IMR-90 (cell line): ENCODE measurements around the gene LCMT2. TPM values are rescaled to one million over a fixed set of nuclear protein-coding genes. Genes with fewer than 3 reads are reported as not detected.

Experiments
- ATAC-seq: fragments of 200-7000 bp; cut with Tn5 transposase; 2 replicates; pipeline ENCODE4 v1.9.1; 2020; ENCODE audit warnings: low read depth, mild to moderate bottlenecking, moderate library complexity
- BruUV-seq: library from RNA; stranded (reverse); fragments of 400-500 nt; replicated peaks from 2 replicates; lab custom pipeline; 2021; lab: Mats Ljungman, UMichigan
- CTCF ChIA-PET: fragments of 300-600 bp; formaldehyde crosslinking; extraction: SDS; loops from one replicate; lab custom pipeline; 2021; ENCODE audit warnings: antibody characterized with exemption; lab: Yijun Ruan, JAX
- POLR2A ChIA-PET: fragments of 300-600 bp; sonication (Branson Sonifier 250); formaldehyde crosslinking; loops from one replicate; lab custom pipeline; 2022; ENCODE audit warnings: antibody characterized with exemption; ENCODE audit not compliant: unreplicated experiment; lab: Charles Lee
- DNase-seq: peaks from one replicate; pipeline ENCODE4 v3.0.0; 2013
- H2AFZ ChIP-seq: replicated peaks from 2 replicates; pipeline ENCODE3; 2013; ENCODE audit warnings: low read length, mild to moderate bottlenecking; ENCODE audit not compliant: poor library complexity
- H2AK5ac ChIP-seq: 2 replicates; pipeline ENCODE4 v1.6.1; 2013; ENCODE audit warnings: low read depth, low read length, inconsistent platforms
- H2AK9ac ChIP-seq: replicated peaks from 2 replicates; pipeline ENCODE3; 2013; ENCODE audit warnings: mild to moderate bottlenecking, low read depth, low read length, moderate library complexity; ENCODE audit not compliant: poor library complexity
- H2BK120ac ChIP-seq: 2 replicates; pipeline ENCODE4 v1.6.1; 2013; ENCODE audit warnings: low read depth, low read length, inconsistent platforms
- H2BK15ac ChIP-seq: 3 replicates; pipeline ENCODE4 v1.6.1; 2013; ENCODE audit warnings: low read depth, low read length, inconsistent platforms
- H2BK20ac ChIP-seq: 2 replicates; pipeline ENCODE4 v1.6.1; 2013; ENCODE audit warnings: low read depth, mild to moderate bottlenecking, inconsistent platforms, low read length, moderate library complexity
- H2BK5ac ChIP-seq: 2 replicates; pipeline ENCODE4 v1.6.1; 2013; ENCODE audit warnings: mild to moderate bottlenecking, low read depth, low read length, inconsistent platforms; ENCODE audit not compliant: poor library complexity, severe bottlenecking
- H3K14ac ChIP-seq: replicated peaks from 2 replicates; pipeline ENCODE4 v1.6.1; 2013; ENCODE audit warnings: low read depth, low read length, inconsistent platforms
- H3K18ac ChIP-seq: 2 replicates; pipeline ENCODE4 v1.6.1; 2013; ENCODE audit warnings: low read depth, low read length, control low read depth
- H3K23ac ChIP-seq: 2 replicates; pipeline ENCODE4 v1.6.1; 2013; ENCODE audit warnings: low read depth, low read length, inconsistent platforms
- H3K27ac ChIP-seq: 2 replicates; pipeline ENCODE4 v1.5.1; 2013; ENCODE audit warnings: mild to moderate bottlenecking, control low read depth, low read length; ENCODE audit not compliant: insufficient read depth
- H3K27me3 ChIP-seq: 2 replicates; pipeline ENCODE4 v1.6.1; 2013; ENCODE audit warnings: low read length; ENCODE audit not compliant: control insufficient read depth, insufficient read depth
- H3K36me3 ChIP-seq: 2 replicates; pipeline ENCODE4 v1.6.1; 2013; ENCODE audit warnings: low read length, mixed read lengths; ENCODE audit not compliant: control insufficient read depth, insufficient read depth
- H3K4ac ChIP-seq: 2 replicates; pipeline ENCODE4 v1.6.1; 2013; ENCODE audit warnings: low read depth, low read length, inconsistent platforms
- H3K4me1 ChIP-seq: 2 replicates; pipeline ENCODE4 v1.6.1; 2013; ENCODE audit warnings: low read length, mixed read lengths; ENCODE audit not compliant: control insufficient read depth, insufficient read depth
- H3K4me2 ChIP-seq: 2 replicates; pipeline ENCODE4 v1.6.1; 2013; ENCODE audit warnings: low read depth, mild to moderate bottlenecking, control low read depth, low read length, moderate library complexity
- H3K4me3 ChIP-seq: 2 replicates; pipeline ENCODE4 v1.5.1; 2013; ENCODE audit warnings: low read depth, mild to moderate bottlenecking, control low read depth, low read length, moderate library complexity; ENCODE audit not compliant: insufficient read depth
- H3K56ac ChIP-seq: 2 replicates; pipeline ENCODE4 v1.6.1; 2013; ENCODE audit warnings: low read length, inconsistent platforms; ENCODE audit not compliant: insufficient read depth; ENCODE audit errors: extremely low read depth
- H3K79me1 ChIP-seq, 2 experiments: 2 replicates each; pipeline ENCODE4 v1.6.1; 2013; ENCODE audit warnings: low read length in 2 of 2, inconsistent platforms in 1 of 2, low read depth in 1 of 2
- H3K9ac ChIP-seq: 2 replicates; pipeline ENCODE4 v1.6.1; 2013; ENCODE audit warnings: low read depth, low read length, control low read depth
- H3K9me1 ChIP-seq: 2 replicates; pipeline ENCODE4 v1.6.1; 2013; ENCODE audit warnings: low read length, inconsistent platforms; ENCODE audit not compliant: insufficient read depth
- H3K9me3 ChIP-seq: 2 replicates; pipeline ENCODE4 v1.6.1; 2013; ENCODE audit warnings: low read length; ENCODE audit not compliant: control insufficient read depth, insufficient read depth
- H4K20me1 ChIP-seq: 2 replicates; pipeline ENCODE4 v1.6.1; 2013; ENCODE audit warnings: low read length, inconsistent platforms; ENCODE audit not compliant: insufficient read depth
- H4K5ac ChIP-seq: 2 replicates; pipeline ENCODE4 v1.6.1; 2013; ENCODE audit warnings: mild to moderate bottlenecking, low read depth, low read length, control low read depth
- H4K8ac ChIP-seq, 2 experiments: 2 replicates each; pipeline ENCODE4 v1.6.1; 2013; ENCODE audit warnings: low read depth in 2 of 2, low read length in 2 of 2, control low read depth in 1 of 2, inconsistent platforms in 1 of 2
- H4K91ac ChIP-seq: 2 replicates; pipeline ENCODE4 v1.6.1; 2013; ENCODE audit warnings: low read depth, low read length, inconsistent platforms; ENCODE audit not compliant: insufficient read depth
- CEBPB ChIP-seq: IDR thresholded peaks from 2 replicates; pipeline ENCODE4 v1.6.1; 2012; ENCODE audit warnings: low read depth, low read length, improper control_type of control experiment
- FOS ChIP-seq: fragments of 150-350 bp; IDR thresholded peaks from 2 replicates; pipeline ENCODE4 v1.6.1; 2016; ENCODE audit warnings: low read depth, low read length
- MAFK ChIP-seq: IDR thresholded peaks from 2 replicates; pipeline ENCODE4 v1.6.1; 2012; ENCODE audit warnings: low read depth, low read length, improper control_type of control experiment
- MAZ ChIP-seq: IDR thresholded peaks from 2 replicates; pipeline ENCODE4 v1.6.1; 2012; ENCODE audit warnings: low read depth, mild to moderate bottlenecking, low read length, improper control_type of control experiment, moderate library complexity, borderline replicate concordance
- MXI1 ChIP-seq: IDR thresholded peaks from 2 replicates; pipeline ENCODE4 v1.6.1; 2012; ENCODE audit warnings: low read depth, mild to moderate bottlenecking, low read length, moderate library complexity, borderline replicate concordance
- NFE2L2 ChIP-seq: fragments of 150-350 bp; IDR thresholded peaks from 2 replicates; pipeline ENCODE4 v1.6.1; 2016; ENCODE audit warnings: low read depth, mild to moderate bottlenecking, low read length
- POLR2A ChIP-seq: IDR thresholded peaks from 2 replicates; pipeline ENCODE4 v1.6.1; 2012; ENCODE audit warnings: mild to moderate bottlenecking, low read depth, low read length
- RCOR1 ChIP-seq: IDR thresholded peaks from 2 replicates; pipeline ENCODE4 v1.6.1; 2012; ENCODE audit warnings: mild to moderate bottlenecking, low read length, improper control_type of control experiment; ENCODE audit not compliant: insufficient replicate concordance
- WGBS, 2 experiments: methylation state at CpG; one replicate each; pipeline versions ENCODE4 v1.1.5 to v1.1.7; 2013; ENCODE audit warnings: missing lambda C conversion rate in 2 of 2; ENCODE audit not compliant: insufficient read length in 1 of 2; ENCODE audit errors: extremely low coverage in 2 of 2; 5-methylcytosine and 5-hydroxymethylcytosine counted together
- dilution Hi-C: fragments of 300-500 bp; cut with HindIII; formaldehyde crosslinking; loops from one replicate; pipeline ENCODE4 v1.14.3; 2018; ENCODE audit warnings: low sequenced_read_pairs; ENCODE audit not compliant: unreplicated experiment
- in situ Hi-C: fragments of 300-500 bp; cut with MboI; formaldehyde crosslinking; loops from 3 replicates; pipeline ENCODE4 v1.14.3; 2019; ENCODE audit warnings: low sequenced_read_pairs, inconsistent platforms, mixed read lengths
- intact Hi-C: fragments of 100-400 bp; cut with micrococcal nuclease; formaldehyde crosslinking; loops from 2 replicates; pipeline ENCODE4 v1.10.0; 2022
- polyA plus RNA-seq, 3 experiments: library from polyadenylated mRNA; depleted of rRNA; stranded (reverse); fragments of >200 nt; gene quantifications; 2 replicates each; pipeline ENCODE4 v1.2.3, GENCODE V29; 2012; ENCODE audit warnings: low replicate concordance in 1 of 3
- total RNA-seq: library from RNA; depleted of rRNA; stranded (reverse); fragments of >200 nt; gene quantifications from 2 replicates; pipeline ENCODE4 v1.2.3, GENCODE V29; 2012

The LCMT2 gene
- total and polyA plus RNA-seq, 2 of the 4 experiments (the other 2 are of a cell fraction): 5.8 to 12.2 TPM

GRCh38 chr15:43314171-43314570 is 16.2 kb downstream of the LCMT2 start:
- H2BK5ac ChIP-seq: no peak overlapping the region
- no peak overlapping the region for H4K8ac ChIP-seq
- H4K91ac ChIP-seq: no peak overlapping the region
- no peak overlapping the region for H3K4ac ChIP-seq
- no peaks in the 10 kb centered on the region for H4K20me1 ChIP-seq
- in situ Hi-C loops: no loop called here
- no peak overlapping the region for H3K9ac ChIP-seq
- H3K27ac ChIP-seq: no peak overlapping the region
- intact Hi-C loops: no loop called here
- H3K36me3 ChIP-seq: no peaks in the 10 kb centered on the region
- H2BK15ac ChIP-seq: no peak overlapping the region
- no peak overlapping the region for H2BK20ac ChIP-seq
- no peaks in the 10 kb centered on the region; the same call in 1 of the 2 replicates for H3K9me1 ChIP-seq
- H3K4me1 ChIP-seq: peaks cover 2% of the 10 kb centered on the region; the same call in 1 of the 2 replicates
- no peak overlapping the region for H3K23ac ChIP-seq
- no peak for ATAC-seq
- dilution Hi-C loops: no loop called here
- no peak overlapping the region for H3K4me3 ChIP-seq
- H4K5ac ChIP-seq: no peak overlapping the region
- no TSS peak for BruUV-seq
- H2BK120ac ChIP-seq: no peak overlapping the region
- no peak overlapping the region for H2AK9ac ChIP-seq
- H3K79me1 ChIP-seq: no peaks in the 10 kb centered on the region
- H3K56ac ChIP-seq: no peak overlapping the region
- no peak overlapping the region for H3K14ac ChIP-seq
- no peak for DNase-seq
- H3K4me2 ChIP-seq: no peak overlapping the region
- H2AK5ac ChIP-seq: no peak overlapping the region
- H3K9me3 ChIP-seq: no peaks in the 10 kb centered on the region; the same call in 1 of the 2 replicates
- no peak overlapping the region for H3K18ac ChIP-seq
- H3K27me3 ChIP-seq: peaks cover 36% of the 10 kb centered on the region
- TF ChIP-seq FOS: no peak
- TF ChIP-seq NFE2L2: no peak
- no peak for TF ChIP-seq CEBPB
- no peak for TF ChIP-seq POLR2A
- TF ChIP-seq MAFK: no peak
- no peak for TF ChIP-seq MAZ
- no peak for TF ChIP-seq RCOR1
- no peak for TF ChIP-seq MXI1
- H2AFZ ChIP-seq: no peak overlapping the region
- no CpG with 5 or more reads among the region's 3 CpGs for WGBS, 2 experiments
- CTCF ChIA-PET: no interaction called here
- POLR2A ChIA-PET: no interaction called here
